Dedifferentiated amniotic fluid mesenchymal stem cell (primary cell): ENCODE measurements around the gene CACNA2D3.

Source experiments
- DNase-seq: peaks from one replicate; pipeline ENCODE4 v3.0.0-alpha.2; 2016; ENCODE audit errors: extremely low spot score

CACNA2D3 gene

DNA sequence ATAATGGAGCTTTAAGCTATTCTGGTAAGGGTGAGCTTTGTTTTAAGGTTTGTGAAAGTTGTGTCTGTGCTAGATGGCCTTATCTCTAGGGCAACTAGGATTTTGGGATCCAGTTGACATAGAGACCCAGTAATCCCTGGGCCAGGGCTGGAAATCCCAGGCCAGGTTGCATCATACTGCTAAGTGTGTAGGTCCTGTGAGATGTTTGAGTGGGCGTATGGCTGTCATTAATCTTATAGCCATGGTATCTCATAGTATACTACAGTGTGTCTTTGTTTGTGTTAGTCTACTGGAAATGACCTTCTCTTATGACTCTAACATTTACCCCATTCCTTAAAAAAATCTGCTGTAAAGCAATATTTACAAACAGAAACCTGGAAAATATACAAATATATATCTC is 151.4 kb downstream of the CACNA2D3 start:
- no peak for DNase-seq

DNA sequence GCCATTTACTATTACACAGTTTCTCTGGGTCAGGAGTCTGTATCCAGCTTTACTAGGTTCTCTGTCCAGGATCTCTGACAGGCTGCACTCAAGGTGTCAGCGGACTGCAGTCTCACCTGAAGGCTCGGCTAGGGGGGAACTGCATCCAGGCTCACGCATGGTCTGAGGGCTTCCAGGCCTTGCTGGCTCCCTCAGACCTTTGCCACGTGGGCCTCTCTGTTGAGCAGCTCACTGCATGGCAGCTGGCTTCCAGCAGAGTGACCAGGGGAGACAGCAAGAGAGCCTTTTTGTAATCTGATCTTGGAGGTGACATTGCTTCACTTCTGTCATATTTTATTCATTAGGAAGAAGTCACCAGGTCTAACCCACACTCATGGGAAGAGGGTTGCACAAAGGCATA is 152.3 kb downstream of the CACNA2D3 start:
- DNase-seq = no peak

DNA sequence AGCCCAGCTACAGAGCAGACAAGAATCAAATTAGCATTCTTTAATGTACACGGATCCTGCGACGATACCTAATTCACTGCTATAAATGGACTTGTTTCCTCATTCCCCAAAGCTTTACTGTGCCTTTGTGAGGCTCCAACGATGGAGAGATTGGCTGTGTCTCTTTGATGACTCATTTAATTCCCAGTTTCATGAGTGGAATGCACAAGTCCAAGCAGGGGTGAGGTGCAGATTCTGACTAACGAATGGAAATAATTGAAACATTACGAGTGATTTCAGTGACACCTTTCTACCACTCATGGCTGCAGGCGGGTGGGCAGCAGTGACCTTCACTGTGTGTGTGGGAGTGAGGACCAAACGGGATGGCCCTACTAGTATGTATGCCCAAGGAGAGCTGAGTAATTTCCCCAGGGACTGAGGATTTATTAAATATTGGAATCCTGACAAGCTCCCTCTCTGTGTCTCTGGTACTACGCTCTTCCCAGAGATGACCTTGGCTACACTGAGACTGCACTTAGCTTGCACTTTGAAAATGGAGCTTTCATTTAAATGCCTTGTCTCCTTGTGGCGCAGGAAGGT is 156.7 kb downstream of the CACNA2D3 start:
- no peak for DNase-seq

- DNase-seq = no peak
Observed at GRCh38 chr3:54283470-54283869, 161.1 kb downstream of the CACNA2D3 start.

DNA sequence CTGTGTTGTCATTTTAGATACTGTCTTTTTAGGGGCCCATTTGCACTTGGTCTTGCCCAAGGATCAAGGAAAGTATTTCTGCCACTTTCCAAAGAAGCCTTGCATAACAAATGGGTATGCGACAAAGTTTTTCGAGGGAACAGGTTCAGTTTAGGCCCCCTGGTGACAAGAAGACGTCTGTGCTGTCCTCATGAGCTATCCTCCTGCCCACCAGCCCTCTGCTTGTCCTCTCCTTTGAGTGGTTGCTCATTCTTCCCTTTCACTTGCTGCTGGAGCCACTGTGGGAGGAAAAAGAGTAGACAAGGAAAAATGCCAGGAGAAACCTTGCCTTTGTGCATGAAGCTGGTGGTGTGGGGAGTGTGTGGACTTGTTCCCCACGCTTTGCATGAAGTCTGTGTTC is 171.9 kb downstream of the CACNA2D3 start:
- no peak for DNase-seq

DNA sequence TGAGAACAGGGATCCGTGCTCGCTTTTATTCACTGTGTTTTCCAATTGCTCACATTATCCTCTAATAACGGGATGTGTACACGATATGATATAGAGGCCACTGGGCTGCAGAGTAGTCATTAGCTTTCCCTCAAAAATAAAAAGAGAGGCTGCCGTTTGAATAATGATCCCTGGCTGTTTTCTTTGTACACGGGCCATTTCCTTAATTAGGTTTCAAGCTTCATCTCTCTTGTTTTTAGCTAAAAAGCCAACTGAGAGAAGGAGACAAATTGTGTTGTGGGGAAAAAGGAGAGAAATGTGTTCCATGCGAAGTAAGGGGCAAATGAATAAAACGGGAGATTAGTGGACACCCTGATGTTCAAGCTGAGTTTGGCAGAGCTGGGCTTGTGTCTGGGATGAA is 174.2 kb downstream of the CACNA2D3 start:
- DNase-seq = no peak

- no peak for DNase-seq
Observed at GRCh38 chr3:54299169-54299935, 177.0 kb downstream of the CACNA2D3 start.

DNA sequence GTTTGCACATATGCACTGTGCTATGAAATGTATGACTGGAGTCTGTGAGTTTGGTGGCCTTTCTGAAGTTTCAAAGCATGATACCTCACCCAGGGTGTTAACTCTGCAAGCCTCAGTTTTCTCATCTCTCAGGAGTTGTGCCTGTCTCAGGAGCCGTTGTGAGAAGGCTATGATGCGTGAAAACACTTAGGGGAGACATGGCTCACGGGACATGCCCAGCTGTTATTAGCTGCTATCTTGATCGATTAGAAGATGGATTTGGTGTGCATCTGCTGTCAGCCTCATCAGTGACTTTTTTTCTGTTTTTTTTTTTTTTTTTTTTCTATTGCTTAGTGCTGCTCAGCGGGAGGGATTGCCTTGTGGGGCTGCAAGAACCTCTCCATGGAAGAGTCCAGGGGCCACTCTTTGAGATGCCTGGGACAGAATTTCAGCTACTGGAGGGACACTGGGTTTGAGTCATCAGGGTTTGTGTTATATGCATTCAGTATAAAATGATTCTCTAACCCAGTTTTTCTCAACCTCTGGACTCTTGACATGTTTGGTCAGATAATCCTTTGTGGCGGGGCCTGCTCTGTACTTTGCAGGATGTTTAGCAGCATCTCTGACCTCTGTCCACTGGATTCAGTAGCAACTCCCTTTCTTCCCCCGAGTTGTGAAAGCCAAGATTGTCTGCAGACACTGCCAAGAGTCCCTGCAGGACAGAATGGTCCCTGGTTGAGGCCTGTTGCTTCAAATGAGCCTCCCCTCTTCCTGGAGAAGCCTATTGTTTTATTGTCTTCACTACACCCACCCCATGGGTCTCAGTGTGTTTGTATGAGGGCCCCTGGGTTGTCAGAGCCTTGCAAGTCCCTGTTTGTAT is 181.4 kb downstream of the CACNA2D3 start:
- no peak for DNase-seq

GRCh38 chr3:54304877-54305276 is 182.5 kb downstream of the CACNA2D3 start:
- DNase-seq = no peak

GRCh38 chr3:54305409-54306099 is 183.2 kb downstream of the CACNA2D3 start:
- DNase-seq = no peak

DNA sequence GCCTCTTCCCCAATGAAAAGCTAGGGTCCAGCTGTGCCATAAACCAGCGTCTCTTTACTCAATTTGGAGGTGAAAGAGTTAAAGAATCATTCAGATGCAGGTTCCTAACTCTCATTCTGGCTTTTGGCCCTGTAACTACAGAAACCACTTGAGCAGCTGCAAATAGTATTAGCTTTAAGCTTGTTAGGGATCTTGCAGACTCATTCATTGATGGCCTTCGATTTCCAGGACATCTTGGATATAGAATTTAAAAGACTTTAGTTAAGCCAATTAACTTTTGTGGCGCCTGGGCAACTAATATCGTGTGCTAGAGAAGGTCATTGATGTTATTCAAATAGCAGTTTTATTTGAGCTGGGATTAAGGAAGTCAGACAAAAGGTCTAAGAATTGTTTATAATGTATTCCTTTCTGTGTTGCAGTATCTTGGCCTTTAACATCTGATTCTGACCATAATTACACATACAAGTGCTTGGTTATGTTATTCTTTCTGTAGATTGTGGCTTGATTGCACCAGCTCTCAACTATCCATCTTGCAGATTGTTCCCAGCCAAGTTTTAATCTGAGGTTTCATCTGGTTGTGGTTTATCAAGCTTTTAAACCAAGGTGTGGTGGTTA is 185.3 kb downstream of the CACNA2D3 start:
- DNase-seq = no peak

GRCh38 chr3:54309601-54310000 is 187.2 kb downstream of the CACNA2D3 start:
- DNase-seq = no peak

DNA sequence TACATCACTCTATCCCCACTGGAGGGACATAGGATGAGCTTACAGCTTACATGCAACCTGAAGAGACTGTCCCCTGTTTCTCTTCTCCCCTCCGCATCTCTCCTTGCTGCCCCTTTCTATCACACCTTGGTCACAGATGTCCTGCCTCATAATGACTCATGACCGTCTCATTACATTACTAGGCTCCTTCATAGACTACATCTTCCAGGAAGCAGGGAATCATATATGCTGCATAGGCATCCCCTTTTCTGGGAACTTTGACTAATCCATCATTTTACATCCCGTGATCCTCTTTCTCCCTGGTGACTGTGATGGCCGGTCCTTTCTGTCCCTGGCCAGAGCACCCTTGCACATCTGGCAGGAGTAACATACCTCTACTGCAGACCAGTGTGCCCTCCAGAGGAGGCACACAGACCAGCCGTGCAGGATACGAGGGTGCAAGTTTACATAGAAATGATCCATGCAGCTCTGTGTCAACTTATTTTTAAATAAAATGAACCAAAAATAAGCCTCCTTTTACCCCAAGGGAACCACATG is 188.9 kb downstream of the CACNA2D3 start:
- DNase-seq = no peak

GRCh38 chr3:54312156-54312899 is 190.0 kb downstream of the CACNA2D3 start:
- no peak for DNase-seq

GRCh38 chr3:54313418-54313817 is 191.1 kb downstream of the CACNA2D3 start:
- DNase-seq = no peak

- no peak for DNase-seq
Observed at GRCh38 chr3:54321520-54321919, 199.2 kb downstream of the CACNA2D3 start.

- no peak for DNase-seq
Observed at GRCh38 chr3:54322354-54322753, 200.0 kb downstream of the CACNA2D3 start.

GRCh38 chr3:54324103-54324502 is 201.8 kb downstream of the CACNA2D3 start:
- DNase-seq = no peak

GRCh38 chr3:54326951-54327350 is 204.6 kb downstream of the CACNA2D3 start:
- no peak for DNase-seq

DNA sequence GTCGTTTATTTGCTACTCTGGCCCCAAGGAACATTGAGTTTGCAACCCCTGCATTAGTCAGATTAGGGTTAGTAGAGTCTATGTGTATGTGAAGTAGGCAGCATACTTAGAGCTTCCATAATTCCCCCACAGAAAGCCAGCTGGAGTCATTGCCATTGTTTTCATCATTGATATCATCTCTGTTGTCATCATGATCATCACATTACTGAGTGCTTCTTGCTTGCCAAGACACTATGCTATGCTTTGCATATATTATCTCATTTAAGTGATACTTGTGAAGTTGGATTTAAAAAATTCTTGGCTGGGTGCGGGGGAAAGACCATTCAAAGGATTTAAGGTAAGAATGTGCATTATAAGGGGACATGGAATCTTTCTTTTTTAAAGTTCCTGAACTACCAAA is 209.0 kb downstream of the CACNA2D3 start:
- DNase-seq = no peak

DNA sequence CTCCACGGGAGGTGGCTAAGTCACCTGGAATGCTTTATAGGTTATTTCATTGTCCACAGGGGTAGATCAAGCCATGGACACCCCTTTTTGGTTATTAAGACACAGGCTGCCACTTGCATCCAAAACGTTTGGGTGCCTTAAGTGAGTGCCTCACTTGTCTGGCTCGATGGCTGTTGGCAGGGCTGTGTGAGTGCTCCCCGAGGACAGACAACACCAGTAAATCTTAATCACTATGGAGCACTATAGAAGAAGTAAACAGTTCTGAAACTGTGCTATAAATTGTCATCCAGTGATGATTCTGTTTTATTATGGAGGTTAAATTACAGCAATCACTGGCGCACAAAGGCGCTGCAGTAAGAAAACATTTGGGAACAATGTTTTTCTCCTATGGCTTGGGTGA is 215.5 kb downstream of the CACNA2D3 start:
- DNase-seq = no peak
